ENCODE results near the gene PRKG1. TPM values are rescaled to one million over a fixed set of nuclear protein-coding genes. Genes with fewer than 3 reads are reported as not detected.

The PRKG1 gene
- total RNA-seq, 1 experiment from 2014 or later: 10.4 TPM

DNA sequence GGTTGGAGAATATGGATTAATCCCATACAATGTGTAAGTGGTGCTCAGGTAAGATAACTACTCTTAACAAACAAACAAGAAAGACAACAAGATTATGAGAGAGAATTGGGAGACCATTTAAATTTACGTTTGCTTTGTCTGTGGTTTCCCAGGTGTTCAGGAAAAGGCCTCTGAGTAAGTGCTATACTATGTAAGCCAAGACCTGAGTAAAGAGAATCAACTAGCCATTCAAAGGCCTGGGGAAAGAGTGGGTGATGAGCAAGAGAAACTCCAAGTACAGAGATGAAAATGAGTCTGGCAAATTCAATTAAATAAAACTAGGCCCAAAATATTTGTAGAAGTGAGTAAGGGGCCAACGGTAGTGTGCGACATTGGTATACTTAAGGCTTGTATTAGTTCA lies 615.2 kb downstream of the PRKG1 start:
- Histone ChIP-seq H2BK5ac (ENCODE audit: insufficient read length, low read length) (no peak overlapping the region), H3K14ac (ENCODE audit: insufficient read depth, low read length) (no peak overlapping the region), H3K4me1 (ENCODE audit: insufficient read depth, low read length) (no peaks in the 10 kb centered on the region), H3K56ac (ENCODE audit: insufficient read length, low read depth, low read length) (no peak overlapping the region), H3K23ac (ENCODE audit: insufficient read length, low read depth, low read length) (no peak overlapping the region), H2BK12ac (ENCODE audit: insufficient read length, low read depth, low read length) (no peak overlapping the region), H3K9me3 (ENCODE audit: control insufficient read depth, low read depth, low read length) (no peaks in the 10 kb centered on the region), H2BK20ac (ENCODE audit: low read depth, low read length, poor library complexity, severe bottlenecking) (no peak overlapping the region), H3K23me2 (ENCODE audit: insufficient read length, low read depth, low read length, poor library complexity, severe bottlenecking) (no peaks in the 10 kb centered on the region), H4K5ac (ENCODE audit: insufficient read length, low read depth, low read length) (no peak overlapping the region), H2AFZ (ENCODE audit: low read length) (no peak overlapping the region), H3K4ac (ENCODE audit: low read depth, low read length) (no peak overlapping the region), H2BK120ac (ENCODE audit: low read depth, low read length, poor library complexity, severe bottlenecking) (no peak overlapping the region), H3K27me3 (ENCODE audit: insufficient read depth, low read length) (no peaks in the 10 kb centered on the region), H3K79me1 (ENCODE audit: insufficient read depth, low read depth, low read length, poor library complexity, severe bottlenecking) (no peaks in the 10 kb centered on the region), H3T11ph (ENCODE audit: low read length) (no peak overlapping the region), H3K27ac (ENCODE audit: insufficient read length, low read depth, low read length) (no peak overlapping the region), H3K79me2 (ENCODE audit: insufficient read depth, low read length) (no peaks in the 10 kb centered on the region), H2BK15ac (ENCODE audit: low read depth, low read length) (no peak overlapping the region), H2AK5ac (ENCODE audit: insufficient read length, low read length) (no peak overlapping the region), H3K18ac (ENCODE audit: insufficient read length, low read depth, low read length) (no peak overlapping the region), H4K91ac (ENCODE audit: insufficient read length, low read depth, low read length) (no peak overlapping the region), H4K8ac (replicated peaks; ENCODE audit: insufficient read length, low read depth, low read length) (no peak overlapping the region), H4K20me1 (ENCODE audit: control insufficient read depth, insufficient read depth, insufficient read length) (no peaks in the 10 kb centered on the region), H3K4me2 (ENCODE audit: insufficient read depth, insufficient read length, low read length) (no peak overlapping the region), H3K9ac (ENCODE audit: extremely low read depth, insufficient read length, low read length) (no peak overlapping the region)
- no peak for DNase-seq
- H3K9me3 Mint-ChIP-seq: peaks cover 5 to 7% of the 10 kb centered on the region in 2 experiments; a peak in 4 of 5 replicates
- peaks cover 2 to 12% (median 4%) of the 10 kb centered on the region in 3 experiments; a peak in 5 of 7 replicates for H3K36me3 Mint-ChIP-seq (ENCODE audit: insufficient read depth in 1 of 3, low read depth in 3 of 3)
- H3K27ac Mint-ChIP-seq: no peak overlapping the region
- no CpG with 5 or more reads among the region's 3 CpGs for WGBS (ENCODE audit: extremely low coverage, insufficient read length, low lambda C conversion rate)
- no peak overlapping the region for H3K4me3 Mint-ChIP-seq
- H3K27me3 Mint-ChIP-seq (ENCODE audit: low read depth): no peaks in the 10 kb centered on the region
- TF ChIP-seq, protein P1, sequence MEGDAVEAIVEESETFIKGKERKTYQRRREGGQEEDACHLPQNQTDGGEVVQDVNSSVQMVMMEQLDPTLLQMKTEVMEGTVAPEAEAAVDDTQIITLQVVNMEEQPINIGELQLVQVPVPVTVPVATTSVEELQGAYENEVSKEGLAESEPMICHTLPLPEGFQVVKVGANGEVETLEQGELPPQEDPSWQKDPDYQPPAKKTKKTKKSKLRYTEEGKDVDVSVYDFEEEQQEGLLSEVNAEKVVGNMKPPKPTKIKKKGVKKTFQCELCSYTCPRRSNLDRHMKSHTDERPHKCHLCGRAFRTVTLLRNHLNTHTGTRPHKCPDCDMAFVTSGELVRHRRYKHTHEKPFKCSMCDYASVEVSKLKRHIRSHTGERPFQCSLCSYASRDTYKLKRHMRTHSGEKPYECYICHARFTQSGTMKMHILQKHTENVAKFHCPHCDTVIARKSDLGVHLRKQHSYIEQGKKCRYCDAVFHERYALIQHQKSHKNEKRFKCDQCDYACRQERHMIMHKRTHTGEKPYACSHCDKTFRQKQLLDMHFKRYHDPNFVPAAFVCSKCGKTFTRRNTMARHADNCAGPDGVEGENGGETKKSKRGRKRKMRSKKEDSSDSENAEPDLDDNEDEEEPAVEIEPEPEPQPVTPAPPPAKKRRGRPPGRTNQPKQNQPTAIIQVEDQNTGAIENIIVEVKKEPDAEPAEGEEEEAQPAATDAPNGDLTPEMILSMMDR (conservative IDR thresholded peaks at IDR 0.05): no peak
- peaks cover 0 to 11% of the 10 kb centered on the region in 2 experiments; a peak in 3 of 4 replicates for H3K4me1 Mint-ChIP-seq

Measured in H9 (cell line).